NCI-H2196 treated with DMSO at 0.1 percent for 48 hours (cell line): ENCODE measurements around the gene CACNB1.
A peak's percentile ranks its signal among the peaks of the same experiment; 100 is the strongest.
"Not testable (repeated sequence)": the region's sequence is repeated elsewhere in the genome, so short reads cannot be mapped to it uniquely, and the experiment has no call there.

Experiments used
- DNase-seq: peaks from one replicate; lab custom pipeline; 2025; ENCODE audit not compliant: unreplicated experiment; lab: John Stamatoyannopoulos, UW

Gene CACNB1

GRCh38 chr17:39151943-39152818, 45.3 kb downstream of the CACNB1 start:
- no peak for DNase-seq

- DNase-seq, result no peak
Measured at GRCh38 chr17:39151150-39151942, 46.1 kb downstream of the CACNB1 start, which contains the start of gene PLXDC1. Gene PLXDC1 (minus strand): TSS chr17:39151637. CDS start chr17:39151437, 200 bp downstream.

GRCh38 chr17:39150795-39151149, 46.7 kb downstream of the CACNB1 start:
- DNase-seq, result no peak

GRCh38 chr17:39150104-39150634, 47.3 kb downstream of the CACNB1 start:
- no peak for DNase-seq

GRCh38 chr17:39147221-39148185, 50.0 kb downstream of the CACNB1 start:
- no peak for DNase-seq

GRCh38 chr17:39146273-39146672, 51.2 kb downstream of the CACNB1 start:
- no peak for DNase-seq

- no peak for DNase-seq
Measured at GRCh38 chr17:39145143-39145542, 52.3 kb downstream of the CACNB1 start.

GRCh38 chr17:39144416-39144840, 53.0 kb downstream of the CACNB1 start:
- peak; percentile 85 for DNase-seq

- no peak for DNase-seq
Measured at GRCh38 chr17:39143552-39144093, 53.8 kb downstream of the CACNB1 start.

GRCh38 chr17:39141915-39142664, 55.4 kb downstream of the CACNB1 start:
- no peak for DNase-seq

GRCh38 chr17:39141294-39141693, 56.2 kb downstream of the CACNB1 start:
- no peak for DNase-seq

GRCh38 chr17:39139561-39139960, 57.9 kb downstream of the CACNB1 start:
- no peak for DNase-seq

- no peak for DNase-seq
Measured at GRCh38 chr17:39139161-39139511, 58.3 kb downstream of the CACNB1 start.

- no peak for DNase-seq
Measured at GRCh38 chr17:39138431-39139160, 58.9 kb downstream of the CACNB1 start.

- no peak for DNase-seq
Measured at GRCh38 chr17:39134878-39135277, 62.6 kb downstream of the CACNB1 start.

GRCh38 chr17:39132192-39132610, 65.3 kb downstream of the CACNB1 start:
- no peak for DNase-seq

- DNase-seq, result no peak
Measured at GRCh38 chr17:39131616-39132015, 65.9 kb downstream of the CACNB1 start.

GRCh38 chr17:39130205-39130604, 67.3 kb downstream of the CACNB1 start:
- DNase-seq, result no peak

GRCh38 chr17:39129544-39129943, 67.9 kb downstream of the CACNB1 start:
- DNase-seq, result not testable (repeated sequence)
